ENCODE results near the gene CGRRF1.

- TF ChIP-seq POLR2A (IDR thresholded peaks at IDR 0.05; ENCODE audit: low read depth, low read length): no peak
- no peak for TF ChIP-seq TAF1 (IDR thresholded peaks at IDR 0.05; ENCODE audit: borderline replicate concordance, low read depth, low read length)
Measured at GRCh38 chr14:54570631-54571415, 61.1 kb downstream of the CGRRF1 start.

All from GM12892 (cell line).